GM12875 (cell line): ENCODE measurements around the gene BCAS3.

Source experiments
- H3K4me3 ChIP-seq: one replicate; pipeline ENCODE4 v1.5.1; 2011; ENCODE audit warnings: low read depth, low read length, control low read depth
- CTCF ChIP-seq: IDR thresholded peaks from 2 replicates; pipeline ENCODE4 v1.5.1; 2011; ENCODE audit warnings: low read depth, mild to moderate bottlenecking, control low read depth, inconsistent platforms, low read length, moderate library complexity, borderline replicate concordance; ENCODE audit not compliant: insufficient read depth

The BCAS3 gene

GRCh38 chr17:61395409-61395982 is 717.8 kb downstream of the BCAS3 start:
- no peak for TF ChIP-seq CTCF
- no peak overlapping the region for H3K4me3 ChIP-seq

- no peak overlapping the region for H3K4me3 ChIP-seq
- TF ChIP-seq CTCF: no peak
Measured at GRCh38 chr17:61395983-61396585, 718.4 kb downstream of the BCAS3 start.

GRCh38 chr17:61396586-61397085 is 719.0 kb downstream of the BCAS3 start:
- no peak overlapping the region for H3K4me3 ChIP-seq
- no peak for TF ChIP-seq CTCF

- H3K4me3 ChIP-seq: no peak overlapping the region
- TF ChIP-seq CTCF: no peak
Measured at GRCh38 chr17:61397086-61397842, 719.6 kb downstream of the BCAS3 start.

GRCh38 chr17:61398721-61399130 is 721.1 kb downstream of the BCAS3 start:
- no peak overlapping the region for H3K4me3 ChIP-seq
- TF ChIP-seq CTCF: no peak

GRCh38 chr17:61399131-61400065 is 721.7 kb downstream of the BCAS3 start, which contains the start of gene TBX2:
TSS of gene TBX2 (plus strand) at chr17:61399843. CDS start at chr17:61400177, 334 bp downstream.
- no peak for TF ChIP-seq CTCF
- H3K4me3 ChIP-seq: no peak within 1 kb of the TSS
